ENCODE data around the gene GPX6.

- TF ChIP-seq POLR2A (IDR thresholded peaks at IDR 0.05), result no peak
- TF ChIP-seq CTCF (IDR thresholded peaks at IDR 0.05), result no peak
Observed at GRCh38 chr6:28555136-28555535, 39.5 kb upstream of the GPX6 start.

Data from breast epithelium (tissue), 3 donors.